IPS-18c (cell line): ENCODE results near the gene ANOS1.

ENCODE experiments used
- H3K4me3 ChIP-seq: 2 replicates; pipeline ENCODE4 v1.7.0; 2013; ENCODE audit warnings: low read depth, mild to moderate bottlenecking, low read length, moderate library complexity; ENCODE audit not compliant: insufficient read depth
- H3K9me3 ChIP-seq: one replicate; pipeline ENCODE4 v1.6.1; 2013; ENCODE audit warnings: mild to moderate bottlenecking, low read length, moderate library complexity; ENCODE audit not compliant: control insufficient read depth, insufficient read depth

Gene ANOS1

GRCh38 chrX:8668813-8669212 lies 63.1 kb downstream of the ANOS1 start:
- Histone ChIP-seq H3K4me3 (no peak overlapping the region), H3K9me3 (peaks cover 9% of the 10 kb centered on the region)

GRCh38 chrX:8663325-8663724 lies 68.6 kb downstream of the ANOS1 start:
- no peak overlapping the region for H3K4me3 ChIP-seq
- H3K9me3 ChIP-seq: peaks cover 6% of the 10 kb centered on the region

GRCh38 chrX:8657883-8658282 lies 74.1 kb downstream of the ANOS1 start:
- no peak overlapping the region for H3K4me3 ChIP-seq
- H3K9me3 ChIP-seq: peaks cover 14% of the 10 kb centered on the region

- Histone ChIP-seq H3K9me3 (peaks cover 8% of the 10 kb centered on the region), H3K4me3 (no peak overlapping the region)
Observed at GRCh38 chrX:8653956-8654355, 78.0 kb downstream of the ANOS1 start.

- H3K4me3 ChIP-seq: no peak overlapping the region
- H3K9me3 ChIP-seq: no peaks in the 10 kb centered on the region
Observed at GRCh38 chrX:8649969-8650368, 82.0 kb downstream of the ANOS1 start.

GRCh38 chrX:8647176-8647575 lies 84.8 kb downstream of the ANOS1 start:
- Histone ChIP-seq H3K4me3 (no peak overlapping the region), H3K9me3 (no peaks in the 10 kb centered on the region)

- H3K4me3 ChIP-seq: no peak overlapping the region
- no peaks in the 10 kb centered on the region for H3K9me3 ChIP-seq
Observed at GRCh38 chrX:8639949-8640475, 91.9 kb downstream of the ANOS1 start.

GRCh38 chrX:8636497-8636896 lies 95.4 kb downstream of the ANOS1 start:
- no peaks in the 10 kb centered on the region for H3K9me3 ChIP-seq
- no peak overlapping the region for H3K4me3 ChIP-seq

GRCh38 chrX:8635812-8636211 lies 96.1 kb downstream of the ANOS1 start:
- no peaks in the 10 kb centered on the region for H3K9me3 ChIP-seq
- H3K4me3 ChIP-seq: no peak overlapping the region

GRCh38 chrX:8632924-8633323 lies 99.0 kb downstream of the ANOS1 start:
- H3K9me3 ChIP-seq: no peaks in the 10 kb centered on the region
- no peak overlapping the region for H3K4me3 ChIP-seq

- H3K9me3 ChIP-seq: no peaks in the 10 kb centered on the region
- H3K4me3 ChIP-seq: no peak overlapping the region
Observed at GRCh38 chrX:8629871-8630270, 102.1 kb downstream of the ANOS1 start.

- no peak overlapping the region for H3K4me3 ChIP-seq
- no peaks in the 10 kb centered on the region for H3K9me3 ChIP-seq
Observed at GRCh38 chrX:8627796-8628195, 104.1 kb downstream of the ANOS1 start.

- H3K4me3 ChIP-seq: no peak overlapping the region
- no peaks in the 10 kb centered on the region for H3K9me3 ChIP-seq
Observed at GRCh38 chrX:8607326-8607725, 124.6 kb downstream of the ANOS1 start.

- H3K9me3 ChIP-seq: peaks cover 6% of the 10 kb centered on the region
- H3K4me3 ChIP-seq: no peak overlapping the region
Observed at GRCh38 chrX:8604131-8604530, 127.8 kb downstream of the ANOS1 start.

GRCh38 chrX:8591501-8591900 lies 140.4 kb downstream of the ANOS1 start:
- H3K9me3 ChIP-seq: no peaks in the 10 kb centered on the region
- no peak overlapping the region for H3K4me3 ChIP-seq

- H3K4me3 ChIP-seq: no peak overlapping the region
- H3K9me3 ChIP-seq: no peaks in the 10 kb centered on the region
Observed at GRCh38 chrX:8586953-8587352, 145.0 kb downstream of the ANOS1 start.

- Histone ChIP-seq H3K4me3 (no peak overlapping the region), H3K9me3 (peaks cover 2% of the 10 kb centered on the region)
Observed at GRCh38 chrX:8579602-8580001, 152.3 kb downstream of the ANOS1 start.

GRCh38 chrX:8576821-8577220 lies 155.1 kb downstream of the ANOS1 start:
- H3K4me3 ChIP-seq: no peak overlapping the region
- peaks cover 6% of the 10 kb centered on the region for H3K9me3 ChIP-seq

- Histone ChIP-seq H3K4me3 (no peak overlapping the region), H3K9me3 (no peaks in the 10 kb centered on the region)
Observed at GRCh38 chrX:8565729-8566128, 166.2 kb downstream of the ANOS1 start.
